Spleen (tissue), 11 donors: ENCODE measurements around the gene ESRRB. TPM values are rescaled to one million over a fixed set of nuclear protein-coding genes. Genes with fewer than 3 reads are reported as not detected.

Experiments
- DNase-seq: peaks from one replicate; pipeline ENCODE4 v3.0.0-alpha.2; 2020
- H3K27ac ChIP-seq, 8 donors: fragments of 200-600 bp; sonication (generic) in 7 of 8; 1 replicate in 4 of 8; 2 replicates in 4 of 8; pipeline versions ENCODE4 v1.5.0 to v1.8.0; 2016 to 2021; ENCODE audit warnings: inconsistent platforms in 4 of 8, mild to moderate bottlenecking in 4 of 8, moderate library complexity in 1 of 8
- H3K27me3 ChIP-seq, 7 donors: fragments of 200-600 bp; sonication (generic) in 6 of 7; replicated peaks in 1 of 7; 1 replicate in 4 of 7; 2 replicates in 3 of 7; pipeline versions ENCODE4 v1.5.0 to v1.8.0; 2016 to 2021; ENCODE audit warnings: inconsistent platforms in 3 of 7, mild to moderate bottlenecking in 1 of 7
- H3K36me3 ChIP-seq, 6 donors: fragments of 200-600 bp; sonication (generic) in 5 of 6; 1 replicate in 4 of 6; 2 replicates in 2 of 6; pipeline versions ENCODE4 v1.5.0 to v1.8.0; 2016 to 2021; ENCODE audit warnings: inconsistent platforms in 2 of 6
- H3K4me1 ChIP-seq, 6 donors: fragments of 200-600 bp; sonication (generic) in 5 of 6; 1 replicate in 3 of 6; 2 replicates in 3 of 6; pipeline versions ENCODE4 v1.5.0 to v1.8.0; 2016 to 2021; ENCODE audit warnings: inconsistent platforms in 3 of 6
- H3K4me3 ChIP-seq, 8 donors: fragments of 200-600 bp; sonication (generic) in 7 of 8; 1 replicate in 4 of 8; 2 replicates in 4 of 8; pipeline versions ENCODE4 v1.5.0 to v1.8.0; 2016 to 2021; ENCODE audit warnings: inconsistent platforms in 4 of 8, mild to moderate bottlenecking in 4 of 8, moderate library complexity in 2 of 8
- H3K9me3 ChIP-seq, 8 donors: fragments of 200-600 bp; sonication (generic) in 7 of 8; 1 replicate in 4 of 8; 2 replicates in 4 of 8; pipeline versions ENCODE4 v1.5.0 to v1.8.0; 2016 to 2021; ENCODE audit warnings: inconsistent platforms in 4 of 8
- CTCF ChIP-seq, 11 experiments: fragments of 200-600 bp in 7 of 11; fragments of 450-650 bp in 4 of 11; sonication (generic) in 4 of 11; IDR thresholded peaks in 8 of 11; conservative IDR thresholded peaks in 3 of 11; 1 replicate in 7 of 11; 2 replicates in 4 of 11; pipeline versions ENCODE4 v1.4.0 to v1.8.0; 2016 to 2021; ENCODE audit warnings: antibody characterized with exemption in 11 of 11, inconsistent platforms in 4 of 11, mild to moderate bottlenecking in 1 of 11
- POLR2A ChIP-seq, 3 donors: fragments of 450-650 bp; IDR thresholded peaks; one replicate each; pipeline ENCODE4 v1.5.1; 2017; ENCODE audit warnings: antibody characterized with exemption in 3 of 3, mild to moderate bottlenecking in 1 of 3
- POLR2AphosphoS5 ChIP-seq, 3 donors: sonication (generic); formaldehyde crosslinking; IDR thresholded peaks; one replicate each; pipeline ENCODE4 v1.5.1; 2017; ENCODE audit warnings: antibody characterized with exemption in 3 of 3
- WGBS, 5 donors: extraction: QIAGEN DNeasy Blood & Tissue Kit in 3 of 5; methylation state at CpG; one replicate each; pipeline versions ENCODE4 v1.1.5 to v1.1.7; 2013 to 2018; 5-methylcytosine and 5-hydroxymethylcytosine counted together
- intact Hi-C: fragments of 100-400 bp; cut with DNase I; formaldehyde crosslinking; loops from one replicate; pipeline ENCODE4 v1.15.0; 2023; ENCODE audit warnings: low total_unique reads
- polyA plus RNA-seq, 3 donors: library from polyadenylated mRNA; stranded (reverse); fragments of 200-250 nt; gene quantifications; one replicate each; pipeline ENCODE4 v1.2.1, GENCODE V29; 2013
- total RNA-seq, 7 donors: library from RNA; depleted of rRNA in 3 of 7; stranded (reverse); fragments of >200 nt in 3 of 7; fragmentation: NEBNext Ultra II Directional in 4 of 7; extraction: Animal tissue kit (Norgen Biotek cat#: 25700) in 4 of 7; gene quantifications; one replicate each; pipeline versions ENCODE4 v1.1.0 to v1.2.1, GENCODE V29; 2016 to 2021
- donor health status: healthy with polysubstance abuse.
- donor health status: DM: no; HTN: no; CAD: no; lungs with moderate emphysema.
- donor health status: DM: no; HTN: no; CAD: no.
- donor health status: Bipolar disorder and iron deficiency.
- donor health status: healthy.
- donor health status: DM: no; HTN: no; CAD: no.
- donor health status: DM: yes; HTN: yes; CAD: no.

ESRRB gene
- total and polyA plus RNA-seq, 10 donors, result 0.10 to 1.1 (median 0.72) TPM; not detected in 1

DNA sequence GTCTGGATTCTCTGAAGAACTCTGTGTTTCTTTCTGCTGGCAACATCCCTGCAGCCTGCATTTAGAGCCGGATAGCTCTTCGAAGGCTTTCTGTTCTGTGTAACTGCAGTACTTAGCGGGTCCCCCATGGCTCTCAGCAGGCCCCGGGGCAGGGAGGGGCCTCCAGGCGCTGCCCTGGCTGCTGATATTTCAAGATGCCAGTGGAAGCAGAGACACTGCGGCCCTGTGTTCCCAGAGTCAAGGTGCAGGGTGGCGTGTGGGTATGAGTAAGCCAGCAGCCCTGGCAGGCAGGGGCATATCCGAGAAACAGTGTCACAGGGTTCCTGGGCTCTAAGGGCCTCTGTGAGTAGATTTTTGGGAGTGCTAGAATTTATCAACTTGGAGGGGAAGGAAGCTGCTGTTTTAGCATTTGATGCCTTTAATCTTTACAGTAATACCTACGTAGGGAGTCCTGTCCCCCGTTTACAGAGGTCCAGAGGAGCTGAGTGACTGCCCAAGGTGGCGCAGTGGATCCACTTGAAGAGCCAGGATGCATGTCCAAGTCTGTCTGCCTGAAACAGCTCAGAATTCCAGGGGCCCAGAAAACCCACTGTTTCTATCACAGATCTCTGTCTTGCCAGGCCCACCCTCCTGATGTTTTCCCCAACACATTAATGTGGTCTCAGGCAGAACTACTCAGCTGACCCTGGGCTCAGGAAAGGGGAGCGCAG is 16.2 kb downstream of the ESRRB start:
- 87 to 92% (median 88%) methylated on average over 11 to 12 of the region's 12 CpGs for WGBS, 5 donors
- Histone ChIP-seq H3K27me3 (peaks cover 0 to 44% (median 7%) of the 10 kb centered on the region in 7 donors), H3K4me1 (no peaks in the 10 kb centered on the region), H3K4me3 (no peak overlapping the region), H3K27ac (no peak overlapping the region), H3K9me3 (no peaks in the 10 kb centered on the region), H3K36me3 (no peaks in the 10 kb centered on the region)
- intact Hi-C loops, result no loop called here
- TF ChIP-seq CTCF (IDR thresholded peaks at IDR 0.05 in 8 of 11, conservative IDR thresholded peaks at IDR 0.05 in 3 of 11), result no peak
- TF ChIP-seq POLR2AphosphoS5 (IDR thresholded peaks at IDR 0.05), result no peak
- TF ChIP-seq POLR2A (IDR thresholded peaks at IDR 0.05), result no peak
- no peak for DNase-seq

- no peak overlapping the region for H3K27ac ChIP-seq
- H3K4me1 ChIP-seq, result no peaks in the 10 kb centered on the region
- 78 to 82% (median 79%) methylated on average over 5 of the region's 5 CpGs for WGBS, 5 donors
- intact Hi-C loops, result no loop called here
- H3K27me3 ChIP-seq, result peaks cover 0 to 32% (median 0%) of the 10 kb centered on the region in 7 donors
- no peak overlapping the region for H3K4me3 ChIP-seq
- no peak for DNase-seq
- TF ChIP-seq CTCF (IDR thresholded peaks at IDR 0.05 in 8 of 11, conservative IDR thresholded peaks at IDR 0.05 in 3 of 11) (no peak), POLR2A (IDR thresholded peaks at IDR 0.05) (no peak), POLR2AphosphoS5 (IDR thresholded peaks at IDR 0.05) (no peak)
- no peaks in the 10 kb centered on the region for H3K9me3 ChIP-seq
- H3K36me3 ChIP-seq, result no peaks in the 10 kb centered on the region
Measured at GRCh38 chr14:76394569-76394968, 18.6 kb downstream of the ESRRB start.

DNA sequence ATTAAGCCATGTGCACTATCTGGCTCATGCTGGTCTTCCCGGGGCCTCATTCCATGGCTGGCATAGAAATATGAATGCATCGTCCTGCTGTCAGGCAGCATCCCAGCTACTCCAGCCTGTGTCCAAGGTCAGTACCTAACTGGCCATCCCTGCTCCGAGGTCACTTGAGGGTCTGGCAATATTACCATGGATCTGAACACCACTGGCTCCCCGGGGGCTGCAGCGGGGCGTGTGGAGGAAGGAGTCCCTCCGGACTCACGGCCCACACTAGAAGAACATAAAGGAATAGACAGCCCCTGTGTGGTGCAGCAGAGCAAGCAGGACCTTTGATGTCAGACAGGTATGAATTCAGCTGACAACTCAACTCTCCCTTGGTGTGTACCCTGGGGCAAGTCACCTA is 19.2 kb downstream of the ESRRB start:
- Histone ChIP-seq H3K36me3 (no peaks in the 10 kb centered on the region), H3K9me3 (no peaks in the 10 kb centered on the region), H3K27me3 (peaks cover 0 to 27% (median 0%) of the 10 kb centered on the region in 7 donors), H3K27ac (no peak overlapping the region), H3K4me3 (no peak overlapping the region), H3K4me1 (no peaks in the 10 kb centered on the region)
- TF ChIP-seq CTCF (IDR thresholded peaks at IDR 0.05 in 8 of 11, conservative IDR thresholded peaks at IDR 0.05 in 3 of 11) (no peak), POLR2AphosphoS5 (IDR thresholded peaks at IDR 0.05) (no peak), POLR2A (IDR thresholded peaks at IDR 0.05) (no peak)
- DNase-seq, result no peak
- WGBS, 5 donors, result 82 to 91% (median 86%) methylated on average over 8 of the region's 8 CpGs
- intact Hi-C loops, result no loop called here

- no peak for TF ChIP-seq POLR2AphosphoS5 (IDR thresholded peaks at IDR 0.05)
- intact Hi-C loops, result no loop called here
- no peak for DNase-seq
- 62 to 74% (median 64%) methylated on average over 9 to 19 of the region's 19 CpGs for WGBS, 5 donors
- Histone ChIP-seq H3K36me3 (no peaks in the 10 kb centered on the region), H3K4me3 (no peak overlapping the region), H3K4me1 (no peaks in the 10 kb centered on the region), H3K27ac (no peak overlapping the region), H3K27me3 (peaks cover 0 to 23% (median 0%) of the 10 kb centered on the region in 7 donors), H3K9me3 (no peaks in the 10 kb centered on the region)
Measured at GRCh38 chr14:76396714-76397187, 20.8 kb downstream of the ESRRB start.
